GM12873 (cell line): Measurements from ENCODE around the gene PAQR6.

ENCODE experiments used
- CTCF ChIP-seq: IDR thresholded peaks from 2 replicates; pipeline ENCODE4 v1.5.1; 2012; ENCODE audit warnings: low read depth, mild to moderate bottlenecking, moderate library complexity, low read length, control low read depth; ENCODE audit not compliant: insufficient read depth; ENCODE audit errors: missing control alignments

PAQR6 gene

GRCh38 chr1:156248323-156248683 lies 447 bp upstream of the PAQR6 start:
- TF ChIP-seq CTCF = no peak

GRCh38 chr1:156246781-156247459 lies 936 bp downstream of the PAQR6 start:
- no peak for TF ChIP-seq CTCF

DNA sequence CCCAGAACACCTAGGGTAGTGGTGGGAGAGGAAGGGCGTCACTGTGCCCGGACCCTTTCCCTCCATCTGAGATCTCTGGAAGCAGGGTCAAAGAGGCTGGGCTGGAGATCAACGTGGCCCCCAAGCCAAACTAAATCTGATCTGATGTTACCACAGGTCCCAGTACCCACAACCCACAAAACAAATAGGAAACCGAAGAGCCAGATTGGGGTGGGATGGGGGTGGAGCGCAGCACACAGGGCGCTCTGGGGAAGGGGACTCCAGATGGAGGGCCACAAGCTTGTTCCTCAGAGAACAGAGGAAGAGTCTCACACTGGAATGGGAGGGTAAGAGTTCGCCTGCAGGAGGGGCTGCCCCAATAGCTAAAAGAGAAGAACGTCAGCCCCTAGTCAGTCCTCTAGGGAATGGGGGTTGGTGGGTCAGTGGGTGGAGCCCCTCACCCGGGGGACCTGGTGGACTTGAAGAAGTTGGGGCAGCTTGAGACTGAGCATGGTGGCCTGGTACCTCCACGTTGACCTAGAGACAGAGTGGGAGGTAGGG lies 1.5 kb downstream of the PAQR6 start:
- TF ChIP-seq CTCF = no peak

DNA sequence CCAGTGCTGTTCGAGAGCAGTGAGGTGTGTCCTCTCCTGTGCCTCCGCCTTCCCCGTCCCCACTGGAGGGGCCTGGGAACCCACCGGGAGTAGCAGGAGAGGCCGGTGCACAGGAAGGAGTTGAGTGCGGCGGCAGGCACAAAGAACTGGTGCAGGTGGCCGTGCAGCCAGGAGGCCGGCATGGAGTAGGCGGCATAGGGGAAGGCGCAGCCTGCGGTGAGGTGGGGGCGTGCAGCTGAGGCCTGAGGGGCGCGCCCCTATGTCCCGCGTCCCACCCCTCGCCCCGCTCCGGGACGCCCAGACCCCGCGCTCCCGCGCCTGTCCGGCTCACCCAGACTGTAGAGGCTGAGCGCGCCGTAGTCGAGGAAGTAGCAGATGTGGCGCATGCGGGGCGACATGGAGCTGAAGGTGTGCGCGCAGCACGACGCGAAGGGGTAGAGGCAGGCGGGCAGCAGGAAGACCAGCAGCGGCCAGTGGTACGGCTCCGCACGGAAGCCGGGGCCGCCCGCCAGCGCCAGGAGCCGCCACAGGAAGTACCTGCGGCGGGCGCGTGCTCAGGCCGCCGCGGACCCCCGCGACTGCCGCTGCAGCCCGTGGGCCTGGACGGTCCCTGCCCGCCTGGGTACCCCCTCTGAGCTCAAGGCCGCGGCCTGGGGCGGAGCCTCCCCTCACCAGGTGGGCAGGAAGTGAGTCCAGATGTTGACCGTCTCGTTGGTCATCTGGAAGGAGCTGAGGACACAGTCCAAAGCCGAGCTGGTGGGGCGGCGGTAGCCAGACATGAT lies 2.2 kb downstream of the PAQR6 start:
- no peak for TF ChIP-seq CTCF

- no peak for TF ChIP-seq CTCF
These were observed 3.1 kb downstream of the PAQR6 start for GRCh38 chr1:156244712-156245111.

DNA sequence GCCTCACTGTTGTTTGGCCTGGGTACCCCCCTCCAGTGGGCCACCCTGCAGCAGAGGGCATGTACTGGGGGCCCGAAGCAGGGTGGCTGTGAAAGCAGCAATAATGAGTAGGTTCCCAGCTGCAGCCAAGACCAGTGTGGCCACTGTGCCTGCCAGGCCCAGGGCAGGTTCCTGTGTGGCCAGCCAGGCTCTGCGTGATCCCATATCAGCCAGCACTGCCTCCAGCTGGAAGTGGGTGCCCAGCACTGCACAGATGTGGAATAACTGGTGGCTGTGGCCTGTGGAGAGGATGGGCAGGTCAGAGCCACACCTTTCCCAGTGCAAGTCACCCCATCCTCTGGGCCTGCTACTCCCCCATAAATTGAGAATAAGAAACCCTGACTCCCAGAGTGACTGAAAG lies 3.7 kb downstream of the PAQR6 start:
- TF ChIP-seq CTCF = no peak

- no peak for TF ChIP-seq CTCF
These were observed 5.1 kb downstream of the PAQR6 start for GRCh38 chr1:156242738-156243137.
